HG03565 (cell line): ENCODE results near the gene CHST5.

Experiments
- ATAC-seq: cut with Tn5 transposase; IDR thresholded peaks from one replicate; pipeline ENCODE4 v1.9.1; 2021; ENCODE audit warnings: mild to moderate bottlenecking, moderate library complexity; ENCODE audit not compliant: unreplicated experiment

CHST5 gene

GRCh38 chr16:75479421-75479990, 56.4 kb downstream of the CHST5 start:
- ATAC-seq: no peak
